Ovary (tissue), 3 donors: ENCODE measurements around the gene SLC9B1.

ENCODE experiments used
- CTCF ChIP-seq, 3 donors: fragments of 450-650 bp in 2 of 3; fragments of 200-600 bp in 1 of 3; IDR thresholded peaks; one replicate each; pipeline versions ENCODE4 v1.5.1 to v1.8.0; 2016 to 2022; ENCODE audit warnings: antibody characterized with exemption in 3 of 3, mild to moderate bottlenecking in 1 of 3
- EP300 ChIP-seq: sonication (generic); formaldehyde crosslinking; IDR thresholded peaks from one replicate; pipeline ENCODE4 v1.6.1; 2017; ENCODE audit warnings: antibody characterized with exemption
- POLR2A ChIP-seq: fragments of 450-650 bp; IDR thresholded peaks from one replicate; pipeline ENCODE4 v1.6.1; 2017; ENCODE audit warnings: antibody characterized with exemption, mild to moderate bottlenecking, moderate library complexity
- donor health status: DM: no; HTN: no; CAD: no.

- TF ChIP-seq POLR2A (no peak), CTCF (IDR thresholded peaks at IDR 0.05) (no peak), EP300 (no peak)
These were observed 24.7 kb downstream of the SLC9B1 start for GRCh38 chr4:102994803-102995202.
